IMR-90 (cell line): ENCODE data around the gene CCR5AS.

ENCODE experiments used
- ATAC-seq: fragments of 200-7000 bp; cut with Tn5 transposase; 2 replicates; pipeline ENCODE4 v1.9.1; 2020; ENCODE audit warnings: low read depth, mild to moderate bottlenecking, moderate library complexity
- BruUV-seq: library from RNA; stranded (reverse); fragments of 400-500 nt; replicated peaks from 2 replicates; lab custom pipeline; 2021; lab: Mats Ljungman, UMichigan
- CTCF ChIA-PET: fragments of 300-600 bp; formaldehyde crosslinking; extraction: SDS; loops from one replicate; lab custom pipeline; 2021; ENCODE audit warnings: antibody characterized with exemption; lab: Yijun Ruan, JAX
- POLR2A ChIA-PET: fragments of 300-600 bp; sonication (Branson Sonifier 250); formaldehyde crosslinking; loops from one replicate; lab custom pipeline; 2022; ENCODE audit warnings: antibody characterized with exemption; ENCODE audit not compliant: unreplicated experiment; lab: Charles Lee
- DNase-seq: peaks from one replicate; pipeline ENCODE4 v3.0.0; 2013
- H2AFZ ChIP-seq: replicated peaks from 2 replicates; pipeline ENCODE3; 2013; ENCODE audit warnings: low read length, mild to moderate bottlenecking; ENCODE audit not compliant: poor library complexity
- H2AK5ac ChIP-seq: 2 replicates; pipeline ENCODE4 v1.6.1; 2013; ENCODE audit warnings: low read depth, low read length, inconsistent platforms
- H2AK9ac ChIP-seq: replicated peaks from 2 replicates; pipeline ENCODE3; 2013; ENCODE audit warnings: mild to moderate bottlenecking, low read depth, low read length, moderate library complexity; ENCODE audit not compliant: poor library complexity
- H2BK120ac ChIP-seq: 2 replicates; pipeline ENCODE4 v1.6.1; 2013; ENCODE audit warnings: low read depth, low read length, inconsistent platforms
- H2BK15ac ChIP-seq: 3 replicates; pipeline ENCODE4 v1.6.1; 2013; ENCODE audit warnings: low read depth, low read length, inconsistent platforms
- H2BK20ac ChIP-seq: 2 replicates; pipeline ENCODE4 v1.6.1; 2013; ENCODE audit warnings: low read depth, mild to moderate bottlenecking, inconsistent platforms, low read length, moderate library complexity
- H2BK5ac ChIP-seq: 2 replicates; pipeline ENCODE4 v1.6.1; 2013; ENCODE audit warnings: mild to moderate bottlenecking, low read depth, low read length, inconsistent platforms; ENCODE audit not compliant: poor library complexity, severe bottlenecking
- H3K14ac ChIP-seq: replicated peaks from 2 replicates; pipeline ENCODE4 v1.6.1; 2013; ENCODE audit warnings: low read depth, low read length, inconsistent platforms
- H3K18ac ChIP-seq: 2 replicates; pipeline ENCODE4 v1.6.1; 2013; ENCODE audit warnings: low read depth, low read length, control low read depth
- H3K23ac ChIP-seq: 2 replicates; pipeline ENCODE4 v1.6.1; 2013; ENCODE audit warnings: low read depth, low read length, inconsistent platforms
- H3K27ac ChIP-seq: 2 replicates; pipeline ENCODE4 v1.5.1; 2013; ENCODE audit warnings: mild to moderate bottlenecking, control low read depth, low read length; ENCODE audit not compliant: insufficient read depth
- H3K27me3 ChIP-seq: 2 replicates; pipeline ENCODE4 v1.6.1; 2013; ENCODE audit warnings: low read length; ENCODE audit not compliant: control insufficient read depth, insufficient read depth
- H3K36me3 ChIP-seq: 2 replicates; pipeline ENCODE4 v1.6.1; 2013; ENCODE audit warnings: low read length, mixed read lengths; ENCODE audit not compliant: control insufficient read depth, insufficient read depth
- H3K4ac ChIP-seq: 2 replicates; pipeline ENCODE4 v1.6.1; 2013; ENCODE audit warnings: low read depth, low read length, inconsistent platforms
- H3K4me1 ChIP-seq: 2 replicates; pipeline ENCODE4 v1.6.1; 2013; ENCODE audit warnings: low read length, mixed read lengths; ENCODE audit not compliant: control insufficient read depth, insufficient read depth
- H3K4me2 ChIP-seq: 2 replicates; pipeline ENCODE4 v1.6.1; 2013; ENCODE audit warnings: low read depth, mild to moderate bottlenecking, control low read depth, low read length, moderate library complexity
- H3K4me3 ChIP-seq: 2 replicates; pipeline ENCODE4 v1.5.1; 2013; ENCODE audit warnings: low read depth, mild to moderate bottlenecking, control low read depth, low read length, moderate library complexity; ENCODE audit not compliant: insufficient read depth
- H3K56ac ChIP-seq: 2 replicates; pipeline ENCODE4 v1.6.1; 2013; ENCODE audit warnings: low read length, inconsistent platforms; ENCODE audit not compliant: insufficient read depth; ENCODE audit errors: extremely low read depth
- H3K79me1 ChIP-seq, 2 experiments: 2 replicates each; pipeline ENCODE4 v1.6.1; 2013; ENCODE audit warnings: low read length in 2 of 2, inconsistent platforms in 1 of 2, low read depth in 1 of 2
- H3K9ac ChIP-seq: 2 replicates; pipeline ENCODE4 v1.6.1; 2013; ENCODE audit warnings: low read depth, low read length, control low read depth
- H3K9me1 ChIP-seq: 2 replicates; pipeline ENCODE4 v1.6.1; 2013; ENCODE audit warnings: low read length, inconsistent platforms; ENCODE audit not compliant: insufficient read depth
- H3K9me3 ChIP-seq: 2 replicates; pipeline ENCODE4 v1.6.1; 2013; ENCODE audit warnings: low read length; ENCODE audit not compliant: control insufficient read depth, insufficient read depth
- H4K20me1 ChIP-seq: 2 replicates; pipeline ENCODE4 v1.6.1; 2013; ENCODE audit warnings: low read length, inconsistent platforms; ENCODE audit not compliant: insufficient read depth
- H4K5ac ChIP-seq: 2 replicates; pipeline ENCODE4 v1.6.1; 2013; ENCODE audit warnings: mild to moderate bottlenecking, low read depth, low read length, control low read depth
- H4K8ac ChIP-seq, 2 experiments: 2 replicates each; pipeline ENCODE4 v1.6.1; 2013; ENCODE audit warnings: low read depth in 2 of 2, low read length in 2 of 2, control low read depth in 1 of 2, inconsistent platforms in 1 of 2
- H4K91ac ChIP-seq: 2 replicates; pipeline ENCODE4 v1.6.1; 2013; ENCODE audit warnings: low read depth, low read length, inconsistent platforms; ENCODE audit not compliant: insufficient read depth
- BHLHE40 ChIP-seq: fragments of 150-350 bp; IDR thresholded peaks from 2 replicates; pipeline ENCODE4 v1.6.1; 2016; ENCODE audit warnings: mild to moderate bottlenecking, low read depth, low read length
- CEBPB ChIP-seq: IDR thresholded peaks from 2 replicates; pipeline ENCODE4 v1.6.1; 2012; ENCODE audit warnings: low read depth, low read length, improper control_type of control experiment
- ELK1 ChIP-seq: fragments of 150-350 bp; IDR thresholded peaks from 2 replicates; pipeline ENCODE4 v1.6.1; 2016; ENCODE audit warnings: low read depth, mild to moderate bottlenecking, low read length, moderate library complexity, borderline replicate concordance
- FOS ChIP-seq: fragments of 150-350 bp; IDR thresholded peaks from 2 replicates; pipeline ENCODE4 v1.6.1; 2016; ENCODE audit warnings: low read depth, low read length
- MAFK ChIP-seq: IDR thresholded peaks from 2 replicates; pipeline ENCODE4 v1.6.1; 2012; ENCODE audit warnings: low read depth, low read length, improper control_type of control experiment
- NFE2L2 ChIP-seq: fragments of 150-350 bp; IDR thresholded peaks from 2 replicates; pipeline ENCODE4 v1.6.1; 2016; ENCODE audit warnings: low read depth, mild to moderate bottlenecking, low read length
- RAD21 ChIP-seq: IDR thresholded peaks from 2 replicates; pipeline ENCODE4 v1.6.1; 2012; ENCODE audit warnings: low read length, improper control_type of control experiment
- RFX5 ChIP-seq: IDR thresholded peaks from 2 replicates; pipeline ENCODE4 v1.8.0; 2012; ENCODE audit warnings: low read depth, mild to moderate bottlenecking, low read length, moderate library complexity
- WGBS, 2 experiments: methylation state at CpG; one replicate each; pipeline versions ENCODE4 v1.1.5 to v1.1.7; 2013; ENCODE audit warnings: missing lambda C conversion rate in 2 of 2; ENCODE audit not compliant: insufficient read length in 1 of 2; ENCODE audit errors: extremely low coverage in 2 of 2; 5-methylcytosine and 5-hydroxymethylcytosine counted together
- dilution Hi-C: fragments of 300-500 bp; cut with HindIII; formaldehyde crosslinking; loops from one replicate; pipeline ENCODE4 v1.14.3; 2018; ENCODE audit warnings: low sequenced_read_pairs; ENCODE audit not compliant: unreplicated experiment
- in situ Hi-C: fragments of 300-500 bp; cut with MboI; formaldehyde crosslinking; loops from 3 replicates; pipeline ENCODE4 v1.14.3; 2019; ENCODE audit warnings: low sequenced_read_pairs, inconsistent platforms, mixed read lengths
- intact Hi-C: fragments of 100-400 bp; cut with micrococcal nuclease; formaldehyde crosslinking; loops from 2 replicates; pipeline ENCODE4 v1.10.0; 2022

The CCR5AS gene

DNA sequence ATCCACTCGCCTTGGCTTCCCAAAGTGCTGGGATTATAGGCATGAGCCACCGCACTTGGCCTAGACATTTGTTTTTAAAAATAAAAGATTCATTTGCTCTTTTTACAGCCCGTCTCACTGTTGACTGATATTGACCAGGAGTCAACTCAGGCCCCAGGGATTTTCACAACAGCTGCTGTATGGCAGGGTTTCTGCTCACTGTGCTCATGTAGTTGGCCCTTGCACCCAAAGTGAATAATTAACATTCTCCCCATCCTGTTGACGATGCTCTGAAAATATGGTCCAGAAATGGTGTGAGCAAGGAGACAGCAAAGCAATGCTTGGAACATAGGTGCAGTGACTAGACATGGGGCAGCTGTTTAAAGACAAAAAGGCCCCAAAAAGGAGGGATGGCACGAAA lies 39.1 kb downstream of the CCR5AS start:
- CTCF ChIA-PET: interaction anchor here (1.5 kb wide), 1 partner anchor 14 kb away, joined by 4 read pairs; the partner anchor contains the start of gene CCR2
- no peak overlapping the region for H3K27ac ChIP-seq
- no peaks in the 10 kb centered on the region for H3K36me3 ChIP-seq
- H2BK120ac ChIP-seq: no peak overlapping the region
- intact Hi-C loops: no loop called here
- no peak overlapping the region for H2AK9ac ChIP-seq
- no peaks in the 10 kb centered on the region for H3K9me1 ChIP-seq
- no peak overlapping the region for H3K14ac ChIP-seq
- DNase-seq: no peak
- no peak overlapping the region for H2BK5ac ChIP-seq
- H3K9me3 ChIP-seq: no peaks in the 10 kb centered on the region
- no peak overlapping the region for H2AFZ ChIP-seq
- no peak overlapping the region for H3K56ac ChIP-seq
- BruUV-seq: no TSS peak
- WGBS, 2 experiments: no CpG with 5 or more reads among the region's 5 CpGs
- H4K91ac ChIP-seq: no peak overlapping the region
- no peak overlapping the region for H3K4ac ChIP-seq
- TF ChIP-seq NFE2L2: no peak
- no peak for TF ChIP-seq FOS
- no peak for TF ChIP-seq CEBPB
- TF ChIP-seq ELK1: no peak
- no peak for TF ChIP-seq RFX5
- TF ChIP-seq MAFK: no peak
- TF ChIP-seq BHLHE40: no peak
- TF ChIP-seq RAD21: no peak
- in situ Hi-C loops: no loop called here
- no peak overlapping the region for H2BK15ac ChIP-seq
- no peak overlapping the region for H3K18ac ChIP-seq
- no peak overlapping the region for H3K23ac ChIP-seq
- peaks cover 38% of the 10 kb centered on the region for H3K27me3 ChIP-seq
- POLR2A ChIA-PET: no interaction called here
- H3K79me1 ChIP-seq: no peaks in the 10 kb centered on the region
- no peaks in the 10 kb centered on the region for H3K4me1 ChIP-seq
- dilution Hi-C loops: no loop called here
- no peak overlapping the region for H2BK20ac ChIP-seq
- H2AK5ac ChIP-seq: no peak overlapping the region
- no peak overlapping the region for H4K5ac ChIP-seq
- H4K8ac ChIP-seq: no peak overlapping the region
- ATAC-seq: no peak
- H3K4me3 ChIP-seq: no peak overlapping the region
- no peaks in the 10 kb centered on the region for H4K20me1 ChIP-seq
- H3K9ac ChIP-seq: no peak overlapping the region
- H3K4me2 ChIP-seq: no peak overlapping the region
